GM12878 (cell line): ENCODE measurements around the gene CXCL9. TPM values are rescaled to one million over a fixed set of nuclear protein-coding genes. Genes with fewer than 3 reads are reported as not detected.

Experiments used
- ATAC-seq: fragments of 200-7000 bp; cut with Tn5 transposase; 3 replicates; pipeline ENCODE4 v1.9.1; 2020; ENCODE audit warnings: mild to moderate bottlenecking, moderate library complexity
- BruUV-seq: library from RNA; stranded (reverse); fragments of 400-500 nt; replicated peaks from 2 replicates; lab custom pipeline; 2021; lab: Mats Ljungman, UMichigan
- CTCF ChIA-PET: fragments of 300-600 bp; sonication (Branson Sonifier 250); formaldehyde crosslinking; extraction: SDS; loops from one replicate; lab custom pipeline; 2021; ENCODE audit warnings: inconsistent platforms; lab: Yijun Ruan, JAX
- POLR2A ChIA-PET: fragments of 350-600 bp; formaldehyde crosslinking; extraction: SDS; loops from one replicate; lab custom pipeline; 2021; ENCODE audit warnings: inconsistent platforms; lab: Charles Lee
- RAD21 ChIA-PET: fragments of 300-600 bp; sonication (Branson Sonifier 250); formaldehyde crosslinking; loops from one replicate; lab custom pipeline; 2023; ENCODE audit warnings: antibody characterized with exemption; ENCODE audit not compliant: unreplicated experiment; lab: Charles Lee
- SMC1A ChIA-PET: fragments of 300-600 bp; sonication (Branson Sonifier 250); formaldehyde crosslinking; loops from one replicate; lab custom pipeline; 2023; ENCODE audit not compliant: unreplicated experiment, uncharacterized antibody; lab: Charles Lee
- DNase-seq: peaks from one replicate; pipeline ENCODE4 v3.0.0-alpha.2; 2011; ENCODE audit warnings: low read depth, low spot score
- FAIRE-seq: peaks from 3 replicates; lab custom pipeline; 2011; peaks lifted over from hg19 to GRCh38; lab: Jason Lieb, UNC
- H2AFZ ChIP-seq: 2 replicates; pipeline ENCODE4 v1.6.0; 2011; ENCODE audit warnings: low read depth, low read length, control low read depth; ENCODE audit not compliant: control insufficient read depth
- H3K27ac ChIP-seq: 2 replicates; pipeline ENCODE4 v1.5.1; 2011; ENCODE audit warnings: control low read depth; ENCODE audit not compliant: control insufficient read depth, insufficient read depth
- H3K27me3 ChIP-seq, 2 experiments: replicated peaks in 1 of 2; 2 replicates each; pipeline versions ENCODE4 v1.6.0 to v1.6.1; 2011; ENCODE audit warnings: low read length in 1 of 2; ENCODE audit not compliant: control insufficient read depth in 2 of 2, insufficient read depth in 2 of 2
- H3K36me3 ChIP-seq, 2 experiments: 2 replicates each; pipeline ENCODE4 v1.5.1; 2011; ENCODE audit warnings: low read length in 1 of 2; ENCODE audit not compliant: control insufficient read depth in 2 of 2, insufficient read depth in 2 of 2
- H3K4me1 ChIP-seq: 2 replicates; pipeline ENCODE4 v1.6.1; 2011; ENCODE audit warnings: mild to moderate bottlenecking, low read length, moderate library complexity, mixed read lengths; ENCODE audit not compliant: control insufficient read depth, insufficient read depth
- H3K4me2 ChIP-seq: 2 replicates; pipeline ENCODE4 v1.6.0; 2011; ENCODE audit warnings: control low read depth; ENCODE audit not compliant: control insufficient read depth, insufficient read depth
- H3K4me3 ChIP-seq: fragments of 200-600 bp; sonication (generic); 2 replicates; pipeline ENCODE4 v1.5.1; 2016
- H3K79me2 ChIP-seq: 2 replicates; pipeline ENCODE4 v1.6.0; 2011; ENCODE audit warnings: low read length; ENCODE audit not compliant: control insufficient read depth, insufficient read depth
- H3K9ac ChIP-seq: 2 replicates; pipeline ENCODE4 v1.8.0; 2011; ENCODE audit warnings: low read length, control low read depth, mixed read lengths; ENCODE audit not compliant: control insufficient read depth, insufficient read depth
- H3K9me3 ChIP-seq: replicated peaks from 3 replicates; pipeline ENCODE4 v1.5.1; 2011; ENCODE audit warnings: mild to moderate bottlenecking, low read length; ENCODE audit not compliant: control insufficient read depth, insufficient read depth
- H4K20me1 ChIP-seq: 2 replicates; pipeline ENCODE4 v1.6.0; 2011; ENCODE audit not compliant: control insufficient read depth, insufficient read depth
- BACH1 ChIP-seq: fragments of 450-650 bp; IDR thresholded peaks from 2 replicates; pipeline ENCODE4 v1.6.1; 2017; ENCODE audit warnings: mild to moderate bottlenecking, borderline replicate concordance
- BMI1 ChIP-seq: fragments of 450-650 bp; IDR thresholded peaks from 2 replicates; pipeline ENCODE4 v1.6.1; 2016; ENCODE audit warnings: mild to moderate bottlenecking, moderate library complexity, borderline replicate concordance
- DPF2 ChIP-seq: fragments of 450-650 bp; IDR thresholded peaks from 2 replicates; pipeline ENCODE4 v1.6.1; 2017; ENCODE audit warnings: mild to moderate bottlenecking
- EP300 ChIP-seq, 2 experiments: fragments of 150-350 bp in 1 of 2; IDR thresholded peaks; 2 replicates each; pipeline ENCODE4 v1.6.1; 2011 to 2012; ENCODE audit warnings: low read depth in 2 of 2, low read length in 2 of 2, borderline replicate concordance in 1 of 2, improper control_type of control experiment in 1 of 2, inconsistent platforms in 1 of 2; ENCODE audit not compliant: control insufficient read depth in 1 of 2
- ESRRA ChIP-seq: IDR thresholded peaks from 2 replicates; pipeline ENCODE4 v1.6.1; 2012; ENCODE audit warnings: mild to moderate bottlenecking, low read length, improper control_type of control experiment
- IKZF2 ChIP-seq, 2 experiments: fragments of 450-650 bp; IDR thresholded peaks; 2 replicates each; pipeline ENCODE4 v1.6.1; 2017; ENCODE audit warnings: mild to moderate bottlenecking in 2 of 2, moderate library complexity in 2 of 2
- MEF2B ChIP-seq: fragments of 450-650 bp; IDR thresholded peaks from 2 replicates; pipeline ENCODE4 v1.6.1; 2018; ENCODE audit warnings: mild to moderate bottlenecking, moderate library complexity; ENCODE audit not compliant: partially characterized antibody, poor library complexity, severe bottlenecking
- NRF1 ChIP-seq: conservative IDR thresholded peaks from 2 replicates; pipeline ENCODE4 v1.6.1; 2011; ENCODE audit warnings: mild to moderate bottlenecking, low read depth, low read length, improper control_type of control experiment
- PAX5 ChIP-seq: IDR thresholded peaks from 2 replicates; pipeline ENCODE4 v1.6.1; 2011; ENCODE audit warnings: low read depth, low read length, borderline replicate concordance
- POLR2AphosphoS2 ChIP-seq: IDR thresholded peaks from 2 replicates; pipeline ENCODE4 v1.6.1; 2011; ENCODE audit warnings: low read depth, mild to moderate bottlenecking, low read length, improper control_type of control experiment, moderate library complexity
- SP1 ChIP-seq: IDR thresholded peaks from one replicate; pipeline ENCODE4 v1.6.1; 2011; ENCODE audit warnings: low read depth, low read length
- YY1 ChIP-seq: IDR thresholded peaks from 2 replicates; pipeline ENCODE4 v1.6.1; 2011; ENCODE audit warnings: low read depth, mild to moderate bottlenecking, low read length
- ZSCAN29 ChIP-seq: fragments of 450-650 bp; IDR thresholded peaks from 2 replicates; pipeline ENCODE4 v1.6.1; 2017; ENCODE audit warnings: mild to moderate bottlenecking, moderate library complexity
- WGBS: methylation state at CpG from one replicate; pipeline ENCODE4 v1.1.6; 2016; ENCODE audit warnings: low lambda C conversion rate; ENCODE audit not compliant: insufficient replicate concordance, insufficient coverage; ENCODE audit errors: missing lambda C conversion rate; 5-methylcytosine and 5-hydroxymethylcytosine counted together
- in situ Hi-C: fragments of 300-500 bp; cut with MboI; formaldehyde crosslinking; loops from 9 replicates; pipeline ENCODE4 v1.14.3; 2018; ENCODE audit warnings: mixed read lengths
- intact Hi-C: fragments of 100-400 bp; cut with micrococcal nuclease; formaldehyde crosslinking; loops from one replicate; pipeline ENCODE4 v1.14.2; 2022; ENCODE audit not compliant: unreplicated experiment
- polyA plus RNA-seq, 11 experiments: library from polyadenylated mRNA; depleted of rRNA in 4 of 11; unstranded in 6 of 11; stranded (reverse) in 5 of 11; fragments of >200 nt; fragmentation: Nextera tagmentation in 4 of 11; fragmentation: Illumina TruSeq in 1 of 11; extraction: Ambion mirVana in 4 of 11; extraction: Trizol in 1 of 11; gene quantifications; 1 replicate in 1 of 11; 2 replicates in 10 of 11; pipeline versions ENCODE4 v1.2.1 to v1.2.3, GENCODE V29; 2011 to 2016; ENCODE audit warnings: inconsistent platforms in 2 of 11, missing spikeins in 2 of 11, low read depth in 1 of 11
- total RNA-seq, 4 experiments: library from RNA; depleted of rRNA in 3 of 4; stranded (reverse); fragments of >200 nt in 3 of 4; fragmentation: Illumina TruSeq in 1 of 4; extraction: Trizol in 1 of 4; gene quantifications; 2 replicates each; pipeline versions ENCODE4 v1.2.1 to v1.2.3, GENCODE V29; 2013 to 2021
- TF ChIP-seq, protein P1 (sequence below): fragments of 450-650 bp; IDR thresholded peaks from 2 replicates; pipeline ENCODE4 v1.6.1; 2017; ENCODE audit warnings: low read depth, mild to moderate bottlenecking, moderate library complexity
- TF ChIP-seq, protein P2 (sequence below): IDR thresholded peaks from 2 replicates; pipeline ENCODE4 v1.6.1; 2011; ENCODE audit warnings: borderline replicate concordance, low read depth, mild to moderate bottlenecking, moderate library complexity, low read length; ENCODE audit not compliant: insufficient read depth, poor library complexity, severe bottlenecking
- TF ChIP-seq, protein P3 (sequence below): IDR thresholded peaks from 2 replicates; pipeline ENCODE4 v1.6.1; 2012; ENCODE audit warnings: low read depth, low read length, improper control_type of control experiment

The CXCL9 gene
- total and polyA plus RNA-seq, 10 of the 15 experiments (the other 5 are each of a cell fraction or from before 2014, with no cell fraction given): 0.03 to 0.46 (median 0.22) TPM; not detected in 1

DNA sequence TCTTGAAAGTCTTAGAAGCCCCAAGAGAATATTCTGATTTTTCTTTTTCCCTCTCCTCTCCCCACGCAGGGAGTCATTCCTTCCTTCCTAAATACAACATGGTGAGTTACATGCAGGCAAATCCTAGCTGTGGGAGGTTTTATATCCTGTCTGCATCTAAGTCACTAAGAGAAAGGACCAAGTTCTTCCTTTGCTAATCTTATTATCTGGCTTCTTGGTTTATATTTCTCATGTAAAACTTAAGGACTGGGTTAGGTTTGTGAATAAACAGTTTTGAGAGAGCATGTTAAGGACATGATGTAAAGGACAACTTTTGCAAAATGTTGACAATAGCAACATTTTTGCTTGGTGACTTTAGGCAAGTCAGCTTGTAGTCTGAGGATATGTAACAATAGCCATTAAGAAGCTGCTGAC is 5.1 kb upstream of the CXCL9 start:
- 0% methylated on average over 1 of the region's 1 CpG for WGBS
- Histone ChIP-seq H2AFZ (no peak overlapping the region), H3K9me3 (no peaks in the 10 kb centered on the region; the same call in 2 of the 3 replicates), H3K27ac (peak overlapping the region; percentile 85; the same call in 1 of the 2 replicates), H3K27me3 (no peaks in the 10 kb centered on the region; a peak in 1 of 4 replicates), H3K4me1 (peaks cover 51% of the 10 kb centered on the region), H3K9ac (no peak overlapping the region; the same call in 1 of the 2 replicates), H3K36me3 (no peaks in the 10 kb centered on the region), H4K20me1 (no peaks in the 10 kb centered on the region), H3K4me2 (peak overlapping the region; percentile 96; the same call in 1 of the 2 replicates), H3K79me2 (no peaks in the 10 kb centered on the region), H3K4me3 (no peak overlapping the region; the same call in 1 of the 2 replicates)
- ChIA-PET CTCF (interaction anchor here (1.0 to 1.6 kb wide), 4 partner anchors 17 to 50 kb away, joined by 3 to 12 read pairs (median 5); no protein-coding TSS in a partner anchor), POLR2A (interaction anchor here (0.7 kb wide), 1 partner anchor 41 kb away, joined by 3 read pairs; no protein-coding TSS in a partner anchor), SMC1A (interaction anchor here (1.0 to 1.6 kb wide), 5 partner anchors 16 to 72 kb away, joined by 3 to 12 read pairs (median 6); partner anchors contain the start of gene SDAD1), RAD21 (interaction anchor here (0.9 to 1.0 kb wide), 2 partner anchors 17 to 42 kb away, joined by 3 to 5 read pairs; no protein-coding TSS in a partner anchor)
- intact Hi-C loops (loop anchor here (5.0 kb wide), 1 partner anchor 45 kb away; no protein-coding TSS in a partner anchor), in situ Hi-C loops (no loop called here)
- TF ChIP-seq YY1 (no peak), POLR2AphosphoS2 (no peak), MEF2B (peak; percentile 87), ZSCAN29 (no peak), EP300 (IDR thresholded peaks at IDR 0.05; ENCODE audit: borderline replicate concordance in 1 of 2, control insufficient read depth in 1 of 2, low read depth in 2 of 2, low read length in 2 of 2) (no peak), ESRRA (no peak), IKZF2 (IDR thresholded peaks at IDR 0.05) (peak in 1 of 2 experiments; percentile 53; a peak in 1 of 4 replicates), DPF2 (0 out of 2 replicates have a peak, but pooled peaks have one; percentile 8), BMI1 (0 out of 2 replicates have a peak, but pooled peaks have one; percentile 12), NRF1 (no peak), PAX5 (no peak), SP1 (no peak), BACH1 (no peak)
- TF ChIP-seq, protein P1, sequence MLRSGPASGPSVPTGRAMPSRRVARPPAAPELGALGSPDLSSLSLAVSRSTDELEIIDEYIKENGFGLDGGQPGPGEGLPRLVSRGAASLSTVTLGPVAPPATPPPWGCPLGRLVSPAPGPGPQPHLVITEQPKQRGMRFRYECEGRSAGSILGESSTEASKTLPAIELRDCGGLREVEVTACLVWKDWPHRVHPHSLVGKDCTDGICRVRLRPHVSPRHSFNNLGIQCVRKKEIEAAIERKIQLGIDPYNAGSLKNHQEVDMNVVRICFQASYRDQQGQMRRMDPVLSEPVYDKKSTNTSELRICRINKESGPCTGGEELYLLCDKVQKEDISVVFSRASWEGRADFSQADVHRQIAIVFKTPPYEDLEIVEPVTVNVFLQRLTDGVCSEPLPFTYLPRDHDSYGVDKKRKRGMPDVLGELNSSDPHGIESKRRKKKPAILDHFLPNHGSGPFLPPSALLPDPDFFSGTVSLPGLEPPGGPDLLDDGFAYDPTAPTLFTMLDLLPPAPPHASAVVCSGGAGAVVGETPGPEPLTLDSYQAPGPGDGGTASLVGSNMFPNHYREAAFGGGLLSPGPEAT: no peak
- TF ChIP-seq, protein P2, sequence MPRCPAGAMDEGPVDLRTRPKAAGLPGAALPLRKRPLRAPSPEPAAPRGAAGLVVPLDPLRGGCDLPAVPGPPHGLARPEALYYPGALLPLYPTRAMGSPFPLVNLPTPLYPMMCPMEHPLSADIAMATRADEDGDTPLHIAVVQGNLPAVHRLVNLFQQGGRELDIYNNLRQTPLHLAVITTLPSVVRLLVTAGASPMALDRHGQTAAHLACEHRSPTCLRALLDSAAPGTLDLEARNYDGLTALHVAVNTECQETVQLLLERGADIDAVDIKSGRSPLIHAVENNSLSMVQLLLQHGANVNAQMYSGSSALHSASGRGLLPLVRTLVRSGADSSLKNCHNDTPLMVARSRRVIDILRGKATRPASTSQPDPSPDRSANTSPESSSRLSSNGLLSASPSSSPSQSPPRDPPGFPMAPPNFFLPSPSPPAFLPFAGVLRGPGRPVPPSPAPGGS: peak; percentile 1
- TF ChIP-seq, protein P3, sequence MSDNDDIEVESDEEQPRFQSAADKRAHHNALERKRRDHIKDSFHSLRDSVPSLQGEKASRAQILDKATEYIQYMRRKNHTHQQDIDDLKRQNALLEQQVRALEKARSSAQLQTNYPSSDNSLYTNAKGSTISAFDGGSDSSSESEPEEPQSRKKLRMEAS: no peak
- ATAC-seq (no peak; the same call in 2 of the 3 replicates), FAIRE-seq (peak; percentile 7), DNase-seq (no peak)
- BruUV-seq: no TSS peak
